NCI-H2029 treated with DMSO at 0.1 percent for 48 hours (cell line): ENCODE results near the gene GH2.
A peak's percentile ranks its signal among the peaks of the same experiment; 100 is the strongest.
"Not testable (repeated sequence)": the region's sequence is repeated elsewhere in the genome, so short reads cannot be mapped to it uniquely, and the experiment has no call there.

ENCODE experiments used
- DNase-seq: peaks from one replicate; lab custom pipeline; 2025; lab: John Stamatoyannopoulos, UW

The GH2 gene

GRCh38 chr17:63874061-63874626 lies 7.6 kb downstream of the GH2 start:
- DNase-seq: not testable (repeated sequence)

GRCh38 chr17:63873577-63873976 lies 8.2 kb downstream of the GH2 start, which contains the start of gene CSH2:
Gene CSH2 (minus strand): TSS chr17:63873677. CDS start chr17:63873614, 63 bp downstream.
- DNase-seq: not testable (repeated sequence)

GRCh38 chr17:63871646-63872365 lies 9.9 kb downstream of the GH2 start:
- not testable (repeated sequence) for DNase-seq

- DNase-seq: not testable (repeated sequence)
These were observed 11.5 kb downstream of the GH2 start for GRCh38 chr17:63870292-63870665.

- not testable (repeated sequence) for DNase-seq
These were observed 12.1 kb downstream of the GH2 start for GRCh38 chr17:63869491-63870291.

GRCh38 chr17:63866625-63867024 lies 15.1 kb downstream of the GH2 start:
- DNase-seq: not testable (repeated sequence)

GRCh38 chr17:63859257-63859656 lies 22.5 kb downstream of the GH2 start:
- DNase-seq: no peak

GRCh38 chr17:63856425-63856824 lies 25.3 kb downstream of the GH2 start:
- not testable (repeated sequence) for DNase-seq

GRCh38 chr17:63855185-63855584 lies 26.6 kb downstream of the GH2 start:
- DNase-seq: no peak

GRCh38 chr17:63854709-63855108 lies 27.0 kb downstream of the GH2 start:
- no peak for DNase-seq

GRCh38 chr17:63853260-63853659 lies 28.5 kb downstream of the GH2 start:
- no peak for DNase-seq

- no peak for DNase-seq
These were observed 31.3 kb downstream of the GH2 start for GRCh38 chr17:63850401-63850800.

GRCh38 chr17:63848834-63849689 lies 32.7 kb downstream of the GH2 start:
- no peak for DNase-seq

- DNase-seq: no peak
These were observed 34.1 kb downstream of the GH2 start for GRCh38 chr17:63847525-63848249.

- no peak for DNase-seq
These were observed 36.2 kb downstream of the GH2 start for GRCh38 chr17:63845509-63845908.

GRCh38 chr17:63843910-63844677 lies 37.6 kb downstream of the GH2 start:
- DNase-seq: no peak

GRCh38 chr17:63843387-63843888 lies 38.3 kb downstream of the GH2 start:
- not testable (repeated sequence) for DNase-seq

GRCh38 chr17:63842540-63843386 lies 39.0 kb downstream of the GH2 start, which contains the start of gene SMARCD2:
Gene SMARCD2 (minus strand): TSS chr17:63842685. CDS start chr17:63842674, 11 bp downstream.
- DNase-seq: peak; percentile 94

GRCh38 chr17:63842173-63842539 lies 39.6 kb downstream of the GH2 start:
- no peak for DNase-seq
